Measurements from ENCODE around the gene PACS1.
"Not testable (repeated sequence)": the region's sequence is repeated elsewhere in the genome, so short reads cannot be mapped to it uniquely, and the experiment has no call there.

The PACS1 gene

GRCh38 chr11:66264383-66264782 lies 194.3 kb downstream of the PACS1 start:
- no peak for DNase-seq

DNA sequence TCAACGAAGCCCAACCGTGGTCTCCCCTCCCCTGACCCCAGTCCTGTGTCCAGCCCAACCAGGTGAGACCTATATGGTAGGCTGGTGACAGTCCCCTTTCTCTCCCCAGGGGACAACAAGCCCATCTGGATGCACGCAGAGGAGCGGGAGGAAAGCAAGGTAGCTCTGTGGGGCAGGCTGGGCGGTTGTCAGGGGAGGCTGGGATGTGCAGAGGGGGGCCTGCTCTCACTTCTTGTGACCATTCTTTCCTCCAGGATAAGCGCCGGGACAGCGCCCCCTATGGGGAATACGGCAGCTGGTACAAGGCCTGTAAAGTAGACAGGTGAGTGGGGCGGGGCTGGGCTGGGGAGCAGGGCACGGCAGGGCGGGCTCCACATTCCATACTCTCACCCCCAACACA lies 194.8 kb downstream of the PACS1 start:
- DNase-seq: peak; percentile 45

- no peak for DNase-seq
Measured at GRCh38 chr11:66265531-66266377, 195.7 kb downstream of the PACS1 start.

DNA sequence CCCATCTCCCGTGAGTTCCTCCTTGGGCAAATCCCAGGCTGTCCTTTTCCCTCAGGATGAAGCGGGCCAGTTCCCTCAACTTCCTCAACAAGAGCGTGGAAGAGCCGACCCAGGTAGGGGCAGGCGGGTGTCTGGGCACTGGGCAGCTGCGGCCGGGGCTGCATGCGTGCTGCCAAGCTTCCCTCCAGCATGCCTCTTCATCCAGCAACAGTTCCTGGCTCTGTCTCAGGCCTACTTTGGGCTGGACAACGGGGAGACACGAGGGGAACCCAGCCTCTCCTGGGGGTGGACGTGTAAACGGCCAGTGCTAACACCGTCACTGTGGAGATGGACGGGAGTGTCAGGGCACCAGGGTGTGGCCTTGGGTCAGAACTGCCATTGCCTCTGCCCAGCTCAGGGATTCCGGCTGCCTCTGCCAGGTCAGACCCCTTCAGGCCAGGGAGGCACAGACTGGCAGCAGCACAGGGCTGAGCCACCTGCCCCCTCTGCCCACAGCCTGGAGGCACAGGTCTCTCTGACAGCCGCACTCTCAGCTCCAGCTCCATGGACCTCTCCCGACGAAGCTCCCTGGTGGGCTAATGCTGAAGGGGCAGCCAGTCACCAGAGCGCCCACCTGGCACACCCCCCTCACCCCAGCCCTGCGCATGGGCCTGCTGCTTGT lies 196.4 kb downstream of the PACS1 start:
- no peak for DNase-seq

DNA sequence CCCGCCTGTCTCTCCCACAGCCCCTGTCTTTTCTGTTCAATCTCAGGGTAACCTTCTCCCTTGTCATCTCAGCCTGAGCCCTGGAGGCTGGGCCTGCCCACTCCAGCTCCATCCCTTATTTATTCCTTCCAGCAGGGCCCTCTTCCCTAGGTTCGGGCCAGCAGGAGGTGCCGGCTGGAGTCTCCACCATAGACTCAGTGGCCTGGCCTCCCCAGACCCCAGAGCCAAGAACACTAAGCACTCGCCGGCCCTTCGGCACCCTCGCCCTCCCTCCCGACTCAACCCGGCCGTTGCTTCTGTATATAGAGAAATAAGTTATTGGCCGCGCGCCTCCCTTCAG lies 196.9 kb downstream of the PACS1 start:
- DNase-seq: no peak

GRCh38 chr11:66267379-66268243 lies 197.5 kb downstream of the PACS1 start:
- DNase-seq: peak; percentile 90

DNA sequence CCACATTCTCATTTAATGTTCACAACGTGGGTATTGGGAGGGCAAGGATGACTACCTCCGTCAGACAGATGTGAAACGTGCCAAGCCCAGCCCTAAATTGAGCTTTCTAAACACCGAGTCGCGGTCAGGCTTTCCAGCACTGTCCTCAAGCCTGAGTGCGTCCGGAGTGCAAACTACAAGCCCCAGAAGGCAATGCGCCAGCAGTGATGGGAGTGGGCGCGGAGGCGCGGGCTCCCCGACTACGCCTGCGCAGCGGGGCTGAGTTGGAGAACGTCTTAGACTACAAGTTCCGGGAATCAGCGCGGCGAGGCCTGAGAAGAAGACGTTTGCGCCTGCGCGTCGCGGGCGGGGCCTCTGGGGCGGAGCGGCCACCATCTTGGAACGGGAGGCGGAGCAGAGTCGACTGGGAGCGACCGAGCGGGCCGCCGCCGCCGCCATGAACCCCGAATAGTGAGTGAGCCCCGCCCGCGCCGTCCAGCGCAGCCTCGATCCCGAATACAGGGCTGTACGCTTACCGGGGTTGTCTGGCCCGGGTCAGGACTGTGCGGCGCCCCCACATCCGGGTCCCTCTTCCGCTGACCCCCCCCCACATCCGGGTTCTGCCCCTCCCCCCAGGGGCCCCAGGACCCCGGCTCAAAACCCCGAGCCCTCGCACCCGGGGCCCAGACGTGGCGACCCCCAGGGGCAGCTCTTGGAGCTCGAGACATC lies 198.3 kb downstream of the PACS1 start, which contains the start of gene RAB1B:
TSS of gene RAB1B (plus strand) at position 396 of the 708 bp plus-strand sequence. CDS start at position 437, 41 bp downstream.
- DNase-seq: peak; percentile 100

DNA sequence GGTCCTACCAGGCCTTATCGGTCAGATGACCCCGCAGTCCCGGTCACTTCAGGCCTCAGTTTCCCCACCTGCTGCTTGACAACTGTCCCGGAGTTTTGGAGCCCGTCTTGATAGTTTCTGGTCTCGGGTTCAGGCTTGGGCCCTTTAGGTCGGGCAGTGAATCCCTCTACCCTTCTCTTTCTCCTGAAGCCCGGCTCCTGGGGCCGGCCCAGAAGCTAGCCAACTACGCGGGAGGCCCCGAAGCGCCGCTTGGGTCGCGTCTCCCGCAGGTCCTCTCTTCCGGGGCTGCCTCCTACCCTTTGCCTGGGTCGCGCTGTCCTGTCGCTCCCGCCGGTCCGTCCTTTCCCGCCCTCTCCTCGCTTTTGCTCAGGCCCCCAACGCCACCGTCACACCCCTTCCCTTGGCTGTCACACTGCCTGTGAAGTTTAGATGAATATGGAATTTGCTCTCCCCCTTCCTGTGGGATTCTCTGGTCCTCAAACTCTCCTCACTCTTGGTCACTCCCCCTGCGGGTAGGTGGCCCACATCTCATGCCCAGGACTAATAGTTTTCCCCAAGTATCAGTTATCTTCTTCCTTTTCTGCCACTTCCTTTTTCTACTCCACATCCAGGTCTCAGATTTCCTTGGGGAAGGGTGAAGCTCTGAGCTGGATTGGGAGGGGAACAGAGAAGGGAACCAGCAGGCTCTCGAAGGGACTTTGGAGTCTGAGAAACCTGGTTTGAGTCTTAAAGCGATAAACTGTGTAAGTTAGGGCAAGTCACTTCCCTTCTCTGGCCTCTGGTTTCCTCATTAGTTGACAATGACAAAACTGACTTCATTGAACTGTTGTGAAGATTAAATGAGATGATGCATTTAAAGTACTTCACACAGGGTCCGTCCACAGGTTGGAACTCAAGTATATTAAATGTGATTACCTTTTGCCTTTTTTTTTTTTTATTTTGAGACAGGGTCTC lies 199.2 kb downstream of the PACS1 start:
- DNase-seq: peak; percentile 24

DNA sequence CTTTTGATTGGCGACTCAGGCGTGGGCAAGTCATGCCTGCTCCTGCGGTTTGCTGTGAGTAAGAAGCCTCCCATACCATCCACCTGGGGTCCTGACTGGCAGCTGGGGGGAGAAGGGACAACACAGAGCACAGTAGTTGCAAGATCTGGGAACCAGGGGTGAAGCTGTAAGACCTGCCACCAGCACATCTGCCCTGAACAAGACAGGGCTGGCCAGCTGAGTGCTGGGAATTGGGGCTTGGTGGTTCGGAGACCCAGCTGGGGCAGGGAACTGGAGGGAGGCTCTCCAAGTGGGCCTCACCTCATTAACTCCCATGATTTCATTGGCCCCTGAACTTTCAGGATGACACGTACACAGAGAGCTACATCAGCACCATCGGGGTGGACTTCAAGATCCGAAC lies 201.7 kb downstream of the PACS1 start:
- DNase-seq: no peak

DNA sequence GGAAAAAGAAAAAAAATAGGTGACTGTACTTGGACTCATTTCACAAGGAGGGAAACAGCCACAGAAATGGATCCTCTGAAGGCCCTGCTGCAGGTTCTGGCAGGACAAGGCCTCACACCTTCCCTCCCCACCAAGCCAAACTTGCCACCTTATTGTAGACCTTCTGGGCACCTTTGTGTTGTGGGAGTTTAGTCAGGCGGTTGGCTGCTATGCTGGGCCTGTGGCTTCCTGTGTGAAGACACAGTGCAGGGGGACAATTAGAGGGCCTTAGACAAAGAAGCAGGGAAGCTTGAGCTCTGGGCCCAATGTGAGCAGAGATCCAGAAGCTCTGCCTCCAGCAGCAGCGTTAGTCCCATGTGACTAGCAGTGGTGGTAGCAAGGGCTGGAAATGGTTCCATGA lies 202.5 kb downstream of the PACS1 start:
- peak; percentile 58 for DNase-seq

GRCh38 chr11:66274219-66274618 lies 204.1 kb downstream of the PACS1 start:
- DNase-seq: no peak

DNA sequence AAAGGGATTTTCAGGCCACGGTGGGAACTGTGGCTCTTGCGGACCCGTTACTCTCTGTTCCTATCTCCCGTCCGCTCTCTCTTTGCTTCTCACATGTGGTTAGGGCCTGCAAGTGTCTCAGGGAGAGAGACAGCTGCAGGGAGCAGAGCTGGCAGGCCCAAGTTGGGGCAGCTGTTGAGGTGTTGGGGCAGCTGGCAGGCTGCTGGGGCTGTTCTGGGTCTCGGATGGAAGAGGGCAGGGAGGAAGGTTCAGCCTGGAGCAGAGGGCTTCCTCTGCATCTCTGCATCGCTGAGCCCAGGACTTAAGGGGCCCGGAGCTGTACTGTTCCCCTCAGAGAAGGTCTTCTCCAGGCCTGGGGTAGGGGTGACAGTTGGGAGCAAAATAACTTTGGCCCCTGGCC lies 205.3 kb downstream of the PACS1 start:
- no peak for DNase-seq

- no peak for DNase-seq
Measured at GRCh38 chr11:66275984-66276612, 206.0 kb downstream of the PACS1 start.

DNA sequence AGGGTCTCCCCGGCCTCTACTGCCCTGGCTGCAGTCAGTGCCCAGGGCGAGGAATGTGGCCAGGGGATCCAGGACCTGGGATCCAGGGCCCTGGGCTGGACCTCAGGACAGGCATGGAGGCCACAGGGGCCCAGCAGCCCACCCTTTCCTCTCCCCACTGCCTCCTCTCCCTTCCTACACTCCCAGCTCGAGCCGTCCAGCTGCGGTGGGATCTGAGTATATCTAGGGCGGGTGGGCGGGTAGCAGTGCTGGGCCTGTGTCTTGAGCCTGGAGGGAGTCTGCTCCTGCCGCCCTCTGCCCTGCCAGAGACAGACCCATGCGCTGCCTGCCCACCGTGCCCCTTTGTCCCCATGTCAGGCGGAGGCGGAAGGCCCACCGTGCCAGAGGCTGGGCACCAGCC lies 206.5 kb downstream of the PACS1 start:
- not testable (repeated sequence) for DNase-seq

DNA sequence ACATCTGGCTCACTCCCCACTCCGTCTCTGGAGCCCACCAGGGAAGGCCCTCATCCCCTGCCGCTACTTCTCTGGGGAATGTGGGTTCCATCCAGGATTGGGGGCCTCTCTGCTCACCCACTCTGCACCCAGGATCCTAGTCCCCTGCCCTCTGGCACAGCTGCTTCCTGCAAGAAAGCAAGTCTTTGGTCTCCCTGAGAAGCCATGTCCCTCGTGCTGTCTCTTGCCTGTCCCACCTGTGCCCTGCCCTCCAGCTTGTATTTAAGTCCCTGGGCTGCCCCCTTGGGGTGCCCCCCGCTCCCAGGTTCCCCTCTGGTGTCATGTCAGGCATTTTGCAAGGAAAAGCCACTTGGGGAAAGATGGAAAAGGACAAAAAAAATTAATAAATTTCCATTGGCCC lies 207.0 kb downstream of the PACS1 start:
- DNase-seq: not testable (repeated sequence)

DNA sequence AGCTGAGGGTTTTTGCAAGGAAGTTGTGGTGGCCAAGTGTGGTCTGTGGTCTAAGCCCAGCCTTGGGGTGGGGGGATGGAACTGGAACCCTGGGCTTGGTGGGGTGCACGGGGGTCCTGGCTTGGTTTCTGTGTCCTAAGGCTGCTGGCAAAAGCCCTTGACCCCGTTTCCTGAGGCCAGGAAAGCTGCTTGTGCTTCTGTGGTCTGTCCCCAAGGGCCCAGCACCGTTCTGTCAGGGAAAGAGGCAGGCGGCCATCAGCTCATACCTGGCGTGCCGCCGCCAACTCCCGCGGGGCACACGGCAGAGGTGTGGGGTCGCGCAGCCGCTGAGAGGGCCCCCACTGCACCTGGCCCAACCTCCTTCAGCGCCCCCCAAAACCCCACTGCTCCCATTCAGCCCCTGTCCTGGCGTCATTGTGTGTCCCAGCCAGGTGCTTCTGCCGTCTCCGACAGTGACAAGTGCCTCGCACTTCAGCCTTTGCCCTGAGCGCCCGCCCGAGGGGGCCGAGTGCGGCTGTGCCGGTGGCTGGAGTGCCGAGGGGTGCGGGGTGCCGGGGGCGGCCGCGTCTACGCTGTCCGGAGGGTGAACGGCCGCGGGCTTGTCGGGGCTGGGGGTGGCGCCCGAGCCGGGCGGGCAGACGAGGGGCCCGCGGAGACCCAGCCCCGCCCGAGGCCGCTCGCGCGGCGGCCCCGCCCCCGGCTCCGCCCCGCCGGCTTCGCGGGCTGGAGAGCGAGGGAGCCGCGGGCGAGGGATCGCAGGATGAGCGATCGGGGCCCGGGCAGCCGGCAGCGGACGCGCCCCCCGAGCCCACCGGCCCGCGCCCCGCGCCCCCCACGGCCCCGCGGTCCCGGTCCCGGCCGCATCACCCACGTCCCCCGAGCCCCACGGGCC lies 207.6 kb downstream of the PACS1 start, which contains the start of gene CNIH2:
TSS of gene CNIH2 (plus strand) at position 705 of the 892 bp plus-strand sequence. CDS start 282 bp downstream, outside the sequence.
- peak; percentile 56 for DNase-seq

GRCh38 chr11:66278363-66279091 lies 208.5 kb downstream of the PACS1 start:
- peak; percentile 65 for DNase-seq

DNA sequence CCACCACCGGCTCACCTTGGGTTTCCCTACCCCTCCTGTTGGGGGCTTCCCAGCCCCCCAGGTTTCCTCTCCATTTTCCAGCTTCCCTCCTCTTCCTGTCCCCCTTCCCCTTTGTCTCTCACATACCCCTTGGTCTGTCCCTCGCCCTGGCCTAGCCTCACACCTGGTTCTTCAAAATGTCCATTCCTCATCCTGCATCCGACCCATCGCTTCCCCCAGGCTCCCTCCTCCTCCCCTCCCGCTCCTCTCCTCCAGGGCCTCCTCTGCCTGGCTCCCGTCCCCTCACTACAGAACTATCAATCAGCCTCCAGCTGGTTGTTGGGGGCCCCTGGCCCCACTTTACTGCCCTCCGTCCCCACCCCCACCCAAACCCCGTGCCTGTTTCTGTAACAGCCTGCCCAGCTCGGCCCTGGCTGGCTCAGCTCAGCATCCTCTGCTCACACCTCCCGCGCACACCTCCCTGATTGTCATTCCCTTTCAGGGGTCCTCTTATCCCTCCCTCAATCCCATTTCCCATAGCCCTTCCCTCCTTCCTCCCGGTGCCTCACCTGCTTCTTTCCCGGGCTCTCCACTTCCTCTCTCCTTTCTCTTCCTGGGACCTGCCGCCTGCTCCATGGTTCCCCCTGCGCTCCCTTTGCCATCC lies 209.1 kb downstream of the PACS1 start:
- DNase-seq: no peak
